ENCODE data around the gene CNFN.
A peak's percentile ranks its signal among the peaks of the same experiment; 100 is the strongest.

CNFN gene

DNA sequence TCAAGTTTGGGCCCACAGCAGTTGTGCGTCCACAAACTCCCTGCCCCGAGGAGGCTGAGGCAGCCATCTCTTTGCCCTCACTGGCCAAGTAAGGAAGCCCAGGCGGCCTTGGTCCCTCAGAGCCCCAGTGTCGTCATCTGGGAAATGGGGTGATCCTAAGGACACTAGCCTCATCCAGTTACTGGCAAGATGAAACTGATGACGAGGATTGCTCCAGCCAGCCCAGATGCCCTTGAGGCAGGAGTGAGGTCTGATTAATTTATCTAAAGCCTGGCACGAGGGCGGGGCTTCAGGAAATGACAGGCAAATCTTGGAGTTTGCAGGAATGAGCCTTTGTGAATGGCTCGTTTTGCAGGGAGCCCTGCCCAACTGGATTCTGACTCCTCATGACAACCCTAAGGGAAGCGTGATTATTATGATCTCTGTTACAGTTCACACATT, 31.5 kb upstream of the CNFN start:
- no peak for DNase-seq (ENCODE audit: low read depth)
- TF ChIP-seq, protein P1, sequence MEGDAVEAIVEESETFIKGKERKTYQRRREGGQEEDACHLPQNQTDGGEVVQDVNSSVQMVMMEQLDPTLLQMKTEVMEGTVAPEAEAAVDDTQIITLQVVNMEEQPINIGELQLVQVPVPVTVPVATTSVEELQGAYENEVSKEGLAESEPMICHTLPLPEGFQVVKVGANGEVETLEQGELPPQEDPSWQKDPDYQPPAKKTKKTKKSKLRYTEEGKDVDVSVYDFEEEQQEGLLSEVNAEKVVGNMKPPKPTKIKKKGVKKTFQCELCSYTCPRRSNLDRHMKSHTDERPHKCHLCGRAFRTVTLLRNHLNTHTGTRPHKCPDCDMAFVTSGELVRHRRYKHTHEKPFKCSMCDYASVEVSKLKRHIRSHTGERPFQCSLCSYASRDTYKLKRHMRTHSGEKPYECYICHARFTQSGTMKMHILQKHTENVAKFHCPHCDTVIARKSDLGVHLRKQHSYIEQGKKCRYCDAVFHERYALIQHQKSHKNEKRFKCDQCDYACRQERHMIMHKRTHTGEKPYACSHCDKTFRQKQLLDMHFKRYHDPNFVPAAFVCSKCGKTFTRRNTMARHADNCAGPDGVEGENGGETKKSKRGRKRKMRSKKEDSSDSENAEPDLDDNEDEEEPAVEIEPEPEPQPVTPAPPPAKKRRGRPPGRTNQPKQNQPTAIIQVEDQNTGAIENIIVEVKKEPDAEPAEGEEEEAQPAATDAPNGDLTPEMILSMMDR (IDR thresholded peaks at IDR 0.05; ENCODE audit: low read depth, low read length, missing control alignments), result no peak
- no peak overlapping the region for H3K4me3 ChIP-seq (ENCODE audit: low read depth, low read length)

DNA sequence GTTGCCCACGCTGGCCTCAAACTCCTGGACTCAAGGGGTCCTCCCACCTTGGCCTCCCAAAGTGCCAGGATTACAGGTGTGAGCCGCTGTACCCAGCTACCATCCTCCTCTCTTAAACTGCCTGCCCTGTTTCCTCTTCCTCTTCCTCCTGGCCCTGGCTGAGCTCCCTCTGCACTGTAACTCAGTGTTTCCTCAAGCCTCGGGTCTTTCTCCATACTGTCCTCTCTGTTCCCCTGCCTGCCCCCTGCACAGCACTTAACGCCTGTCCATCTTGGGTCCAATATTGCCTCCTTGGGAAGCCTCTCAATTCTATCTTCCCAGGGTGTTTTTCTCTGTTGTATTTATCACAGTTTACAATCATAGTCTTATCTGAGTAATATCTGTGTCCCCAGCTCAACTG, 31.0 kb upstream of the CNFN start:
- TF ChIP-seq, protein P1 (IDR thresholded peaks at IDR 0.05; ENCODE audit: low read depth, low read length, missing control alignments), result no peak
- no peak overlapping the region for H3K4me3 ChIP-seq (ENCODE audit: low read depth, low read length)
- no peak for DNase-seq (ENCODE audit: low read depth)

DNA sequence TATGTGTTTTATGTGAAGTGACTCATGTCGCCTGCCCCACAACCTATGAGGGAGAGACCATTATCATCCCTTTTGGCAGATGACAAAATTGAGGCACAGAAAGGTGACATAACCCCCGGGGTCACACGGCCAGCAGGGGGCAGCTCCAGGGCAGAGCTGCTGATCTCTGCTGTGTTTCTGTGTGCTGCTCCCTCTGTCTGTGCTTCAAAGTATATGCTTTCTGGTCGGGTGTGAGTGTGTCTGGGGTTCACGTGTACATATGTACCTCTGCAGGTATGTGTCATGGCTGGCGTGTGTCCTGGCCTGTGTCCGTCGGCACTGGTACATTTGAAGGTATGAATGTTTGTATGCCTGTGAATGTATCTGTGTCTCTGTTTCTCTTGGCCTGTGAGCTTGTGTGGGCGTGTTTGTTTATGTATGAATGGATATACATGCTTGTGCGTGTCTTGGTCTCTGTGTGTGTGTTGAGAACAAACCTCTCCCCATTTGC, 30.0 kb upstream of the CNFN start:
- DNase-seq (ENCODE audit: low read depth), result no peak
- TF ChIP-seq, protein P1 (IDR thresholded peaks at IDR 0.05; ENCODE audit: low read depth, low read length, missing control alignments), result peak; percentile 97
- H3K4me3 ChIP-seq (ENCODE audit: low read depth, low read length), result no peak overlapping the region

DNA sequence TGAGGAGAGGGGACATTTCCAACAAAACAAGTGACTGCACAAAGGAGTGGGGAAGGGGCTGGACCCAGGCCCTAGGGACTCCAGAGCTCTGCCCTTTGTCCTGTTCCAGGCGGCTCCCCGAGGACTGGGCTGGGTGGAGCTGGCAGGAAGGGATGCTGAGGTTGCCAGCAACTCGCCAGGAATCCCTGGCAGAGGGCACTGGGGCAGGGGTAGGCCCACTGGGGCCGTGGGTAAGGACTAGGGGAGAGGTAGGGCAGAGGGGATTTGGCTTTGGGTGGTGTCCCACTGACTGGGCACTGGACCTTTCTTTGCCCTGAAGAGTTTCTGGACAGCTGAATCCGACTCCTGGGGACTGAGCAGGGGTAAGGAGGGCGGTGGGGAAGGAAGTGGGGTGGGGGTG, 29.2 kb upstream of the CNFN start:
- H3K4me3 ChIP-seq (ENCODE audit: low read depth, low read length), result no peak overlapping the region
- TF ChIP-seq, protein P1 (IDR thresholded peaks at IDR 0.05; ENCODE audit: low read depth, low read length, missing control alignments), result no peak
- no peak for DNase-seq (ENCODE audit: low read depth)

DNA sequence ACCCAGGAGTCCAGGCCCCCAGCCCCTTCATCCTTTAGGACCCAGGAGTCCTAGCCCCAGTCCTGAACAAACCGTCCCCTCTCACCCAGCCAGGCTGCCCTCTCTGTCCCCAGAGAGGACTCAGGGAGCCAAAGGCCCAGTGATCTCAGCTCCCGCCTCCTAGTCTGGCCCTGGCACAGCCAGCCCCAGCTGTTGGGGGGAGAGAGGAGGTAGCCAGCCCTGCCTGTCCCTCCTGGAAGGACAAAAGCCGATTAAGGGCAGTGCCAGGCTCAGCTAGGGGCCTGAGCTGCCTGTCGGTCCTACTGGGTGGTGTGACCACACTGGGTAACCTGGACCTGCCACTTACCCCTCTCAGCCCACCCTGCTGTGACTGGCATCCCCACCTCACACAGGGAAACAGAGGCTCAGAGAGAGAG, 22.6 kb upstream of the CNFN start:
- TF ChIP-seq, protein P1 (IDR thresholded peaks at IDR 0.05; ENCODE audit: low read depth, low read length, missing control alignments), result no peak
- no peak overlapping the region for H3K4me3 ChIP-seq (ENCODE audit: low read depth, low read length)
- DNase-seq (ENCODE audit: low read depth), result no peak

DNA sequence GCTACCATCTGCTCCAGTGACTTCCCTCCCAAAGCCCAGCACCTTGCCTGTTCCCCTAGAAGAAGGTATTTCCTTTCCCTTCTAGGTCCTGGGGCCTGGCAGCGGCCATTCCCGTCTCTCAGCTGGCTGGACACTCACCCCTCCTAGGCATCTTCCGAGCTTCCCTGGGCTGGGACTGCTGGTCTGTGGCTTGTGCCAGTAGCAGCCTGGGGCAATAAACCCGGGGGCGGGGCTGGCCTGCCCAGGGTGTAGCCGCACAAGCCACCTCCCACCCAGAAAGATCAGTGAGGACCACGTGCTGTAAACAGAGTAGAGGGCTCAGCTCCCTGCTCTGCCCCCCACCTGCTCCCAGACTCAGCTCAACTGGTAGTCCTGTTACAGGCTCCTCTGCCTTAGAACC, 22.1 kb upstream of the CNFN start:
- no peak for DNase-seq (ENCODE audit: low read depth)
- TF ChIP-seq, protein P1 (IDR thresholded peaks at IDR 0.05; ENCODE audit: low read depth, low read length, missing control alignments), result no peak

DNA sequence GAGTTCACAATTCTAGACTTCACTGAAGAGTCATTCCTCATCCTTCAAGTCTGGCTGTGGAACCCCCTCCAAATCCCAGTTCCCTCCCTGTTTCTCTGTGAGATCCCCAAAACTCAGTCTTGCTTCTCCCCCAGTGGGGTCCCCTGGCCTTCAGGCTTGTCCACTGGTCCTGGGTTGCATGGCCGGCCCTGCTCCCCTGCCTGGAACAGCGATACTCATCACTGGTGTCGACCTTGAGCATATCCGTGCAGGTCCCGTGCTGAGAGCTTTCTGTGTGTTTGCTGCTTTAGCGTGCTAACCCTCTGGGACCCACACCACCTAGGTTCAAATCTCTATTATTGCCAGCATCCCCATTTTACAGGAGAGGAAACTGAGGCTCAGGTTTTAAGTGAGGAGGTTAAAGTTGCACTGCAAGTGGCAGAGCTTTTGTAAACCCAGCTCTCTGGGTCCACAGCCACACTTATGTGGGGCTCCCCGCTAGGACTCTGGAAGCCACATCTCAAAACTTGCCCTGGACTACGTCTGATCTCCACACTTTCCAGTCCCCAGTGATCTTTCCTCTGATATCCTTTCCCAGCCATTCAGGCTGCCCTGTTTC, 21.6 kb upstream of the CNFN start:
- TF ChIP-seq, protein P1 (IDR thresholded peaks at IDR 0.05; ENCODE audit: low read depth, low read length, missing control alignments), result no peak
- DNase-seq (ENCODE audit: low read depth), result no peak
- H3K4me3 ChIP-seq (ENCODE audit: low read depth, low read length), result no peak overlapping the region

More for the DNA sequence above, 22.1 kb upstream of the CNFN start:
- no peak overlapping the region for H3K4me3 ChIP-seq (ENCODE audit: low read depth, low read length)
